HCT116 (cell line): ENCODE data around the gene MFN2. TPM values are rescaled to one million over a fixed set of nuclear protein-coding genes. Genes with fewer than 3 reads are reported as not detected.

Source experiments
- ATAC-seq: fragments of 200-7000 bp; cut with Tn5 transposase; 2 replicates; pipeline ENCODE4 v1.9.1; 2020; ENCODE audit warnings: mild to moderate bottlenecking, moderate library complexity
- BruUV-seq: library from RNA; stranded (reverse); fragments of 400-500 nt; replicated peaks from 2 replicates; lab custom pipeline; 2021; lab: Mats Ljungman, UMichigan
- CTCF ChIA-PET: fragments of 300-600 bp; sonication (Branson Sonifier 250); formaldehyde crosslinking; loops from one replicate; lab custom pipeline; 2021; ENCODE audit warnings: antibody characterized with exemption; lab: Charles Lee
- POLR2A ChIA-PET: fragments of 300-600, 350-600 bp; sonication (Branson Sonifier 250); formaldehyde crosslinking; loops from one replicate; lab custom pipeline; 2021; ENCODE audit warnings: antibody characterized with exemption; lab: Charles Lee
- RAD21 ChIA-PET, 2 experiments: fragments of 300-600 bp; sonication (Branson Sonifier 250); formaldehyde crosslinking; loops; one replicate each; lab custom pipeline; 2023; ENCODE audit warnings: low total read pairs in 2 of 2; ENCODE audit not compliant: uncharacterized antibody in 2 of 2, unreplicated experiment in 2 of 2, low non-redundant PET in 1 of 2; lab: Charles Lee
- DNase-seq: peaks from one replicate; pipeline ENCODE4 v3.0.0-alpha.2; 2010; ENCODE audit warnings: low read depth, low spot score
- H2AFZ ChIP-seq: fragments of 200-600 bp; shearing (Covaris generic), sonication (generic); 2 replicates; pipeline ENCODE4 v1.6.1; 2017; ENCODE audit warnings: low read depth, mixed run types, mixed read lengths, antibody characterized with exemption, low read length; ENCODE audit not compliant: poor library complexity, severe bottlenecking
- H3K27ac ChIP-seq: 2 replicates; pipeline ENCODE4 v1.5.1; 2012; ENCODE audit warnings: low read depth, low read length
- H3K27me3 ChIP-seq: fragments of 200-600 bp; sonication (generic); 2 replicates; pipeline ENCODE4 v1.6.1; 2016; ENCODE audit warnings: mixed run types, low read length, mixed read lengths; ENCODE audit not compliant: insufficient read depth
- H3K36me3 ChIP-seq, 2 experiments: fragments of 200-500 bp in 1 of 2; fragments of 200-600 bp in 1 of 2; sonication (Bioruptor generic) in 1 of 2; sonication (generic) in 1 of 2; 2 replicates each; pipeline versions ENCODE4 v1.5.1 to v1.6.1; 2014 to 2016; ENCODE audit warnings: low read length in 2 of 2, inconsistent platforms in 1 of 2, mixed read lengths in 1 of 2, mixed run types in 1 of 2; ENCODE audit not compliant: insufficient read depth in 2 of 2, control insufficient read depth in 1 of 2
- H3K4me1 ChIP-seq, 2 experiments: fragments of 200-600 bp in 1 of 2; sonication (generic) in 1 of 2; 2 replicates each; pipeline versions ENCODE4 v1.5.1 to v1.6.1; 2012 to 2017; ENCODE audit warnings: low read length in 2 of 2, inconsistent platforms in 1 of 2, mild to moderate bottlenecking in 1 of 2, mixed read lengths in 1 of 2, mixed run types in 1 of 2, moderate library complexity in 1 of 2; ENCODE audit not compliant: insufficient read depth in 2 of 2, control insufficient read depth in 1 of 2
- H3K4me2 ChIP-seq: fragments of 200-600 bp; sonication (generic); 2 replicates; pipeline ENCODE4 v1.6.1; 2017; ENCODE audit warnings: mixed run types, low read length, mixed read lengths
- H3K4me3 ChIP-seq, 2 experiments: fragments of 200-600 bp in 1 of 2; sonication (generic) in 1 of 2; replicated peaks in 1 of 2; 2 replicates each; pipeline ENCODE4 v1.5.1; 2011 to 2016; ENCODE audit warnings: low read length in 2 of 2, control low read depth in 1 of 2, low read depth in 1 of 2, mild to moderate bottlenecking in 1 of 2, mixed read lengths in 1 of 2, mixed run types in 1 of 2
- H3K79me2 ChIP-seq: fragments of 200-600 bp; sonication (generic); 2 replicates; pipeline ENCODE4 v1.6.1; 2017; ENCODE audit warnings: mild to moderate bottlenecking, mixed run types, low read length, moderate library complexity, mixed read lengths; ENCODE audit not compliant: insufficient read depth
- H3K9ac ChIP-seq: fragments of 200-600 bp; sonication (generic); 2 replicates; pipeline ENCODE4 v1.6.1; 2016; ENCODE audit warnings: low read length, mixed read lengths
- H3K9me2 ChIP-seq: fragments of 200-600 bp; sonication (generic), shearing (Covaris generic); 2 replicates; pipeline ENCODE4 v1.6.1; 2017; ENCODE audit warnings: mixed run types, mild to moderate bottlenecking, moderate library complexity; ENCODE audit not compliant: insufficient read depth
- H3K9me3 ChIP-seq, 2 experiments: fragments of 200-500 bp in 1 of 2; fragments of 200-600 bp in 1 of 2; sonication (Bioruptor generic) in 1 of 2; sonication (generic) in 1 of 2; 2 replicates each; pipeline ENCODE4 v1.6.1; 2014 to 2017; ENCODE audit warnings: low read length in 2 of 2, mixed read lengths in 2 of 2, inconsistent platforms in 1 of 2, low read depth in 1 of 2, mild to moderate bottlenecking in 1 of 2, mixed run types in 1 of 2, moderate library complexity in 1 of 2; ENCODE audit not compliant: control insufficient read depth in 1 of 2, insufficient read depth in 1 of 2
- H4K20me1 ChIP-seq: fragments of 200-600 bp; sonication (generic), shearing (Covaris generic); 2 replicates; pipeline ENCODE4 v1.6.1; 2017; ENCODE audit warnings: mixed run types, mild to moderate bottlenecking, moderate library complexity; ENCODE audit not compliant: insufficient read depth
- CBX3 ChIP-seq: IDR thresholded peaks from 2 replicates; pipeline ENCODE4 v1.6.1; 2012; ENCODE audit warnings: low read depth
- CEBPB ChIP-seq: IDR thresholded peaks from 2 replicates; pipeline ENCODE4 v1.6.1; 2012; ENCODE audit warnings: low read depth
- ELF1 ChIP-seq: IDR thresholded peaks from 2 replicates; pipeline ENCODE4 v1.6.1; 2012; ENCODE audit warnings: low read depth, borderline replicate concordance
- FOSL1 ChIP-seq: IDR thresholded peaks from 2 replicates; pipeline ENCODE4 v1.6.1; 2012; ENCODE audit warnings: low read depth
- JUND ChIP-seq: IDR thresholded peaks from 2 replicates; pipeline ENCODE4 v1.6.1; 2012
- POLR2AphosphoS5 ChIP-seq: IDR thresholded peaks from 2 replicates; pipeline ENCODE4 v1.6.1; 2011; ENCODE audit warnings: mild to moderate bottlenecking, low read depth, low read length, moderate library complexity
- RAD21 ChIP-seq: IDR thresholded peaks from 2 replicates; pipeline ENCODE4 v1.6.1; 2012; ENCODE audit warnings: low read depth, mild to moderate bottlenecking
- SIN3A ChIP-seq: IDR thresholded peaks from 2 replicates; pipeline ENCODE4 v1.6.1; 2012; ENCODE audit warnings: low read depth
- SP1 ChIP-seq: IDR thresholded peaks from 2 replicates; pipeline ENCODE4 v1.6.1; 2012; ENCODE audit warnings: low read depth
- SRF ChIP-seq: IDR thresholded peaks from 2 replicates; pipeline ENCODE4 v1.6.1; 2012; ENCODE audit warnings: low read depth
- TCF7L2 ChIP-seq: IDR thresholded peaks from 2 replicates; pipeline ENCODE4 v1.7.0; 2011; ENCODE audit warnings: borderline replicate concordance, inconsistent platforms; ENCODE audit not compliant: insufficient read depth, insufficient read length; ENCODE audit errors: extremely low read depth
- YY1 ChIP-seq: IDR thresholded peaks from 2 replicates; pipeline ENCODE4 v1.6.1; 2011; ENCODE audit warnings: low read length, low read depth, moderate library complexity, mild to moderate bottlenecking; ENCODE audit not compliant: insufficient replicate concordance; ENCODE audit errors: extremely low read depth
- ZBTB33 ChIP-seq: IDR thresholded peaks from 2 replicates; pipeline ENCODE4 v1.6.1; 2011; ENCODE audit warnings: mild to moderate bottlenecking, low read length, moderate library complexity; ENCODE audit not compliant: insufficient replicate concordance; ENCODE audit errors: extremely low read depth
- ZNF274 ChIP-seq: fragments of 200-500 bp; sonication (Bioruptor generic); IDR thresholded peaks from 2 replicates; pipeline ENCODE4 v1.6.1; 2014; ENCODE audit warnings: mild to moderate bottlenecking, low read depth, low read length, inconsistent platforms
- intact Hi-C: fragments of 100-400 bp; cut with micrococcal nuclease; formaldehyde crosslinking; loops from 2 replicates; pipeline ENCODE4 v1.10.0; 2022
- total RNA-seq: library from RNA; stranded (reverse); gene quantifications from one replicate; pipeline ENCODE4 v1.2.1, GENCODE V29; 2021; ENCODE audit not compliant: unreplicated experiment
- TF ChIP-seq, protein P1 (sequence below): IDR thresholded peaks from 2 replicates; pipeline ENCODE4 v1.6.1; 2012
- TF ChIP-seq, protein P2 (sequence below), 3 experiments: fragments of 200-600 bp in 1 of 3; sonication (generic) in 1 of 3; IDR thresholded peaks in 2 of 3; conservative IDR thresholded peaks in 1 of 3; 2 replicates each; pipeline ENCODE4 v1.5.1; 2012 to 2017; ENCODE audit warnings: low read depth in 2 of 3, low read length in 2 of 3, antibody characterized with exemption in 1 of 3, borderline replicate concordance in 1 of 3, control low read depth in 1 of 3, mild to moderate bottlenecking in 1 of 3, mixed read lengths in 1 of 3, mixed run types in 1 of 3, moderate library complexity in 1 of 3; ENCODE audit not compliant: insufficient read depth in 1 of 3
- TF ChIP-seq, protein P3 (sequence below): IDR thresholded peaks from 2 replicates; pipeline ENCODE4 v1.6.1; 2012

Gene MFN2
- total RNA-seq, 1 experiment from 2014 or later = 83.0 TPM

GRCh38 chr1:11946647-11947046 lies 33.6 kb upstream of the MFN2 start:
- Histone ChIP-seq H2AFZ (no peak overlapping the region), H3K9ac (no peak overlapping the region), H3K9me2 (no peaks in the 10 kb centered on the region), H3K79me2 (peaks cover 6% of the 10 kb centered on the region; the same call in 1 of the 2 replicates), H3K27me3 (no peaks in the 10 kb centered on the region), H4K20me1 (no peaks in the 10 kb centered on the region), H3K4me3 (no peak overlapping the region), H3K27ac (peak overlapping the region; percentile 29; the same call in 1 of the 2 replicates), H3K36me3 (peaks cover 19 to 57% of the 10 kb centered on the region in 2 experiments), H3K4me1 (peaks cover 23 to 33% of the 10 kb centered on the region in 2 experiments), H3K9me3 (no peaks in the 10 kb centered on the region), H3K4me2 (no peak overlapping the region)
- intact Hi-C loops = no loop called here
- RAD21 ChIA-PET = no interaction called here
- TF ChIP-seq, protein P1, sequence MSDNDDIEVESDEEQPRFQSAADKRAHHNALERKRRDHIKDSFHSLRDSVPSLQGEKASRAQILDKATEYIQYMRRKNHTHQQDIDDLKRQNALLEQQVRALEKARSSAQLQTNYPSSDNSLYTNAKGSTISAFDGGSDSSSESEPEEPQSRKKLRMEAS = no peak
- TF ChIP-seq ELF1 (no peak), SP1 (no peak), JUND (no peak), ZBTB33 (no peak), CEBPB (no peak), ZNF274 (no peak), RAD21 (no peak), YY1 (no peak), SRF (no peak), FOSL1 (no peak), SIN3A (no peak), TCF7L2 (no peak), POLR2AphosphoS5 (no peak), CBX3 (no peak)
- TF ChIP-seq, protein P2, sequence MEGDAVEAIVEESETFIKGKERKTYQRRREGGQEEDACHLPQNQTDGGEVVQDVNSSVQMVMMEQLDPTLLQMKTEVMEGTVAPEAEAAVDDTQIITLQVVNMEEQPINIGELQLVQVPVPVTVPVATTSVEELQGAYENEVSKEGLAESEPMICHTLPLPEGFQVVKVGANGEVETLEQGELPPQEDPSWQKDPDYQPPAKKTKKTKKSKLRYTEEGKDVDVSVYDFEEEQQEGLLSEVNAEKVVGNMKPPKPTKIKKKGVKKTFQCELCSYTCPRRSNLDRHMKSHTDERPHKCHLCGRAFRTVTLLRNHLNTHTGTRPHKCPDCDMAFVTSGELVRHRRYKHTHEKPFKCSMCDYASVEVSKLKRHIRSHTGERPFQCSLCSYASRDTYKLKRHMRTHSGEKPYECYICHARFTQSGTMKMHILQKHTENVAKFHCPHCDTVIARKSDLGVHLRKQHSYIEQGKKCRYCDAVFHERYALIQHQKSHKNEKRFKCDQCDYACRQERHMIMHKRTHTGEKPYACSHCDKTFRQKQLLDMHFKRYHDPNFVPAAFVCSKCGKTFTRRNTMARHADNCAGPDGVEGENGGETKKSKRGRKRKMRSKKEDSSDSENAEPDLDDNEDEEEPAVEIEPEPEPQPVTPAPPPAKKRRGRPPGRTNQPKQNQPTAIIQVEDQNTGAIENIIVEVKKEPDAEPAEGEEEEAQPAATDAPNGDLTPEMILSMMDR (IDR thresholded peaks at IDR 0.05 in 2 of 3, conservative IDR thresholded peaks at IDR 0.05 in 1 of 3; ENCODE audit: borderline replicate concordance in 1 of 3, insufficient read depth in 1 of 3, low read depth in 2 of 3, low read length in 2 of 3) = no peak
- TF ChIP-seq, protein P3, sequence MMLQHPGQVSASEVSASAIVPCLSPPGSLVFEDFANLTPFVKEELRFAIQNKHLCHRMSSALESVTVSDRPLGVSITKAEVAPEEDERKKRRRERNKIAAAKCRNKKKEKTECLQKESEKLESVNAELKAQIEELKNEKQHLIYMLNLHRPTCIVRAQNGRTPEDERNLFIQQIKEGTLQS = no peak
- ATAC-seq = no peak
- CTCF ChIA-PET = no interaction called here
- no peak for DNase-seq
- no TSS peak for BruUV-seq
- POLR2A ChIA-PET = interaction anchor here (2.5 kb wide), 1 partner anchor 37 kb away, joined by 17 read pairs; no protein-coding TSS in a partner anchor
